ENCODE measurements around the gene SLC24A2.

DNA sequence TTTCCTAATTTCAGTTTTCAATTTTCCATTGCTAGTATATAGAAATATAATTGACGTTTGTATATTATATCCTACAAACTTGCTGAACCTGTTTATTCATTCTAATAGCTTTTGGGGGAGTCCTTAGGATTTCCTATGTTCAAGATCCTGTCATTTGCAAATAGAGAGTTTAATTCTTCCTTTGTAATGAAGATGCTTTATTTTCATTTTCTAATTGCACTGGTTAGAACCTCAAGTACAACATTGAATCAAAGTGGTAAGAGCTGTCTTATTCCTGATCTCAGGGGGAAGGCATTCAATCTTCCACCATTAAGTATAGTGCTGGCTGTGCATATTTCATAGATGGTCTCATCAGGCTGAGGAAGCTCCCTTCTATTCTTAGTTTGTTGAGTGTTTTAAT lies 15.6 kb upstream of the SLC24A2 start:
- TF ChIP-seq, protein P1, sequence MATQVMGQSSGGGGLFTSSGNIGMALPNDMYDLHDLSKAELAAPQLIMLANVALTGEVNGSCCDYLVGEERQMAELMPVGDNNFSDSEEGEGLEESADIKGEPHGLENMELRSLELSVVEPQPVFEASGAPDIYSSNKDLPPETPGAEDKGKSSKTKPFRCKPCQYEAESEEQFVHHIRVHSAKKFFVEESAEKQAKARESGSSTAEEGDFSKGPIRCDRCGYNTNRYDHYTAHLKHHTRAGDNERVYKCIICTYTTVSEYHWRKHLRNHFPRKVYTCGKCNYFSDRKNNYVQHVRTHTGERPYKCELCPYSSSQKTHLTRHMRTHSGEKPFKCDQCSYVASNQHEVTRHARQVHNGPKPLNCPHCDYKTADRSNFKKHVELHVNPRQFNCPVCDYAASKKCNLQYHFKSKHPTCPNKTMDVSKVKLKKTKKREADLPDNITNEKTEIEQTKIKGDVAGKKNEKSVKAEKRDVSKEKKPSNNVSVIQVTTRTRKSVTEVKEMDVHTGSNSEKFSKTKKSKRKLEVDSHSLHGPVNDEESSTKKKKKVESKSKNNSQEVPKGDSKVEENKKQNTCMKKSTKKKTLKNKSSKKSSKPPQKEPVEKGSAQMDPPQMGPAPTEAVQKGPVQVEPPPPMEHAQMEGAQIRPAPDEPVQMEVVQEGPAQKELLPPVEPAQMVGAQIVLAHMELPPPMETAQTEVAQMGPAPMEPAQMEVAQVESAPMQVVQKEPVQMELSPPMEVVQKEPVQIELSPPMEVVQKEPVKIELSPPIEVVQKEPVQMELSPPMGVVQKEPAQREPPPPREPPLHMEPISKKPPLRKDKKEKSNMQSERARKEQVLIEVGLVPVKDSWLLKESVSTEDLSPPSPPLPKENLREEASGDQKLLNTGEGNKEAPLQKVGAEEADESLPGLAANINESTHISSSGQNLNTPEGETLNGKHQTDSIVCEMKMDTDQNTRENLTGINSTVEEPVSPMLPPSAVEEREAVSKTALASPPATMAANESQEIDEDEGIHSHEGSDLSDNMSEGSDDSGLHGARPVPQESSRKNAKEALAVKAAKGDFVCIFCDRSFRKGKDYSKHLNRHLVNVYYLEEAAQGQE (IDR thresholded peaks at IDR 0.05; ENCODE audit: unreplicated experiment) = no peak
- TF ChIP-seq, protein P2, sequence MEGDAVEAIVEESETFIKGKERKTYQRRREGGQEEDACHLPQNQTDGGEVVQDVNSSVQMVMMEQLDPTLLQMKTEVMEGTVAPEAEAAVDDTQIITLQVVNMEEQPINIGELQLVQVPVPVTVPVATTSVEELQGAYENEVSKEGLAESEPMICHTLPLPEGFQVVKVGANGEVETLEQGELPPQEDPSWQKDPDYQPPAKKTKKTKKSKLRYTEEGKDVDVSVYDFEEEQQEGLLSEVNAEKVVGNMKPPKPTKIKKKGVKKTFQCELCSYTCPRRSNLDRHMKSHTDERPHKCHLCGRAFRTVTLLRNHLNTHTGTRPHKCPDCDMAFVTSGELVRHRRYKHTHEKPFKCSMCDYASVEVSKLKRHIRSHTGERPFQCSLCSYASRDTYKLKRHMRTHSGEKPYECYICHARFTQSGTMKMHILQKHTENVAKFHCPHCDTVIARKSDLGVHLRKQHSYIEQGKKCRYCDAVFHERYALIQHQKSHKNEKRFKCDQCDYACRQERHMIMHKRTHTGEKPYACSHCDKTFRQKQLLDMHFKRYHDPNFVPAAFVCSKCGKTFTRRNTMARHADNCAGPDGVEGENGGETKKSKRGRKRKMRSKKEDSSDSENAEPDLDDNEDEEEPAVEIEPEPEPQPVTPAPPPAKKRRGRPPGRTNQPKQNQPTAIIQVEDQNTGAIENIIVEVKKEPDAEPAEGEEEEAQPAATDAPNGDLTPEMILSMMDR (conservative IDR thresholded peaks at IDR 0.05; ENCODE audit: low read depth in 2 of 2) = no peak

Data from GM23338 (cell line).